Large intestine (tissue), 3 donors: ENCODE data around the gene ITGB5. TPM values are rescaled to one million over a fixed set of nuclear protein-coding genes. Genes with fewer than 3 reads are reported as not detected.

Source experiments
- DNase-seq, 2 donors: peaks; one replicate each; pipeline versions ENCODE4 v3.0.0 to v3.0.0-alpha.2; 2013
- H3K27ac ChIP-seq: one replicate; pipeline ENCODE4 v1.5.1; 2013; ENCODE audit warnings: low read length
- H3K27me3 ChIP-seq: 2 replicates; pipeline ENCODE4 v1.6.1; 2013; ENCODE audit warnings: low read length; ENCODE audit not compliant: control insufficient read depth, insufficient read depth
- H3K36me3 ChIP-seq: 2 replicates; pipeline ENCODE4 v1.6.1; 2013; ENCODE audit warnings: low read length; ENCODE audit not compliant: control insufficient read depth, insufficient read depth
- H3K4me1 ChIP-seq: one replicate; pipeline ENCODE4 v1.6.1; 2013; ENCODE audit warnings: low read length; ENCODE audit not compliant: control insufficient read depth, insufficient read depth
- H3K4me3 ChIP-seq: one replicate; pipeline ENCODE4 v1.5.1; 2013; ENCODE audit warnings: low read length
- H3K9me3 ChIP-seq: one replicate; pipeline ENCODE4 v1.6.1; 2013; ENCODE audit warnings: mild to moderate bottlenecking, low read depth, low read length, moderate library complexity; ENCODE audit not compliant: control insufficient read depth
- WGBS: methylation state at CpG from one replicate; pipeline ENCODE4 v1.1.5; 2013; ENCODE audit warnings: low lambda C conversion rate; ENCODE audit not compliant: insufficient coverage; 5-methylcytosine and 5-hydroxymethylcytosine counted together
- polyA plus RNA-seq: library from polyadenylated mRNA; unstranded; fragments of 120-200 nt; gene quantifications from one replicate; pipeline ENCODE4 v1.2.1, GENCODE V29; 2013

ITGB5 gene
- polyA plus RNA-seq, 1 donor, result 60.9 TPM

- H3K9me3 ChIP-seq, result no peaks in the 10 kb centered on the region
- H3K36me3 ChIP-seq, result peaks cover 71% of the 10 kb centered on the region
- WGBS, result 63% methylated on average over 1 of the region's 2 CpGs
- no peaks in the 10 kb centered on the region for H3K27me3 ChIP-seq
- H3K27ac ChIP-seq, result peak overlapping the region; percentile 85
- H3K4me3 ChIP-seq, result no peak overlapping the region
- DNase-seq, result no peak
- H3K4me1 ChIP-seq, result peaks cover 15% of the 10 kb centered on the region
Measured at GRCh38 chr3:124924741-124925140, 37.6 kb upstream of the ITGB5 start.

- no peak overlapping the region for H3K4me3 ChIP-seq
- peaks cover 71% of the 10 kb centered on the region for H3K36me3 ChIP-seq
- DNase-seq, result no peak
- H3K4me1 ChIP-seq, result peaks cover 15% of the 10 kb centered on the region
- H3K27ac ChIP-seq, result peak overlapping the region; percentile 4
- no peaks in the 10 kb centered on the region for H3K27me3 ChIP-seq
- H3K9me3 ChIP-seq, result no peaks in the 10 kb centered on the region
Measured at GRCh38 chr3:124923833-124924232, 36.7 kb upstream of the ITGB5 start.

- no peaks in the 10 kb centered on the region for H3K4me1 ChIP-seq
- H3K27me3 ChIP-seq, result no peaks in the 10 kb centered on the region
- H3K4me3 ChIP-seq, result no peak overlapping the region
- no peak overlapping the region for H3K27ac ChIP-seq
- H3K36me3 ChIP-seq, result peaks cover 76% of the 10 kb centered on the region
- no peak for DNase-seq
- 100% methylated on average over 1 of the region's 5 CpGs for WGBS
- no peaks in the 10 kb centered on the region for H3K9me3 ChIP-seq
Measured at GRCh38 chr3:124920718-124921117, 33.6 kb upstream of the ITGB5 start.

GRCh38 chr3:124919756-124920155, 32.6 kb upstream of the ITGB5 start:
- no CpG with 5 or more reads among the region's 2 CpGs for WGBS
- Histone ChIP-seq H3K27ac (no peak overlapping the region), H3K9me3 (no peaks in the 10 kb centered on the region), H3K36me3 (peaks cover 76% of the 10 kb centered on the region), H3K27me3 (no peaks in the 10 kb centered on the region), H3K4me1 (no peaks in the 10 kb centered on the region), H3K4me3 (no peak overlapping the region)
- no peak for DNase-seq

- no peaks in the 10 kb centered on the region for H3K4me1 ChIP-seq
- no peaks in the 10 kb centered on the region for H3K27me3 ChIP-seq
- no peaks in the 10 kb centered on the region for H3K9me3 ChIP-seq
- no peak overlapping the region for H3K4me3 ChIP-seq
- H3K27ac ChIP-seq, result no peak overlapping the region
- H3K36me3 ChIP-seq, result peaks cover 80% of the 10 kb centered on the region
- no CpG with 5 or more reads among the region's 2 CpGs for WGBS
- DNase-seq, result no peak
Measured at GRCh38 chr3:124918524-124918923, 31.4 kb upstream of the ITGB5 start.

DNA sequence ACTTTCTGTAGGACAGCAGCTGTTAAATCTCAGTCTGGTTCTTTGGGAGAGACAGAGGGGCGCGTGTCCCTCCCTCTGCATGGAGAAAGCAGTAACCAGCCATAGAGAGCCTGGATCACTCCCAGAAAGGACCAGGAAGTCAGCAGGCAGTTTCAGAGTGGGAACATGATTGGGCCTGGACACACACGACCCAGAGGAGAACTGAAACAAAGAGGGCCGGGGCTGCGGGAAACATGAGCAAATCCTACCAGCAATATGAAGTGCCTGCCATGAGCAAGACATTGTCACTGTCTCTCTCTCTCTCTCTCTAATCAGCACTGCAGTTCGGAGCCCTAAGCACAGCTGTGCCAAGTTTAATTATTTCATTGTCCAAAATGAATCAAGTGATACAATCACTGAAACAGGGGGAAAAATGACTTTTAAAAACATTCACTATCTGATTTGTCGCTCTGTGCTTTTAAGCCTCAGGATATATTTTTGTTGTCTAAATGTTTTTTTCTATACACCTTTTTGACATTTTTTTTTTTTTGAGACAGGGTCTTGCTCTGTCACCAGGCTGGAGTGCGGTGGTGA, 29.8 kb upstream of the ITGB5 start:
- H3K27ac ChIP-seq, result no peak overlapping the region
- H3K9me3 ChIP-seq, result no peaks in the 10 kb centered on the region
- WGBS, result 100% methylated on average over 1 of the region's 8 CpGs
- H3K4me3 ChIP-seq, result no peak overlapping the region
- H3K27me3 ChIP-seq, result no peaks in the 10 kb centered on the region
- H3K4me1 ChIP-seq, result no peaks in the 10 kb centered on the region
- H3K36me3 ChIP-seq, result peaks cover 81% of the 10 kb centered on the region
- DNase-seq, result no peak

GRCh38 chr3:124915254-124915653, 28.1 kb upstream of the ITGB5 start:
- H3K4me1 ChIP-seq, result no peaks in the 10 kb centered on the region
- H3K27me3 ChIP-seq, result no peaks in the 10 kb centered on the region
- no peaks in the 10 kb centered on the region for H3K9me3 ChIP-seq
- no peak overlapping the region for H3K27ac ChIP-seq
- no CpG with 5 or more reads among the region's 3 CpGs for whole genome bisulfite sequencing
- H3K4me3 ChIP-seq, result no peak overlapping the region
- DNase-seq, result no peak
- peaks cover 82% of the 10 kb centered on the region for H3K36me3 ChIP-seq

DNA sequence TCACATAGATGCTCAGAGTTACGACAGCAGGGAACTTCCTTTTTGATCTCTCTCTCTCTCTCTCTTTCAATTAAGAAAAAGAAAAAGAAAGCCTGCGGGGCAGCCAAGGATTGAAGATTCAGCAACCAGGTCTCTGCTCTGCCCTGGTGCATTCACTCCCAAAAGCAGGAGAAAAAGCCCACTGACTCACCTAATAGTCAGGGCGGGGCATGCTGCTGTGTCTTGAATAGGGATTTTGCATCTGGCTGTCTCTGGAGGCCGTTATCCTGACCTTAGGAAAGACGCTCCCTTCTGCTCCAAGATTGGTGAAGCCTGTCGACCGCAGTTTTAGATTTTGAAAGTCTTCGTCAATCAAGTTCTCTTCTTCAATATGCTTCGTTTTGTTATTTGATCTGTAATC, 20.8 kb upstream of the ITGB5 start:
- no peak overlapping the region for H3K4me3 ChIP-seq
- H3K9me3 ChIP-seq, result no peaks in the 10 kb centered on the region
- H3K4me1 ChIP-seq, result no peaks in the 10 kb centered on the region
- peaks cover 63% of the 10 kb centered on the region for H3K36me3 ChIP-seq
- DNase-seq, result no peak
- H3K27me3 ChIP-seq, result no peaks in the 10 kb centered on the region
- WGBS, result 100% methylated on average over 2 of the region's 9 CpGs
- H3K27ac ChIP-seq, result no peak overlapping the region

DNA sequence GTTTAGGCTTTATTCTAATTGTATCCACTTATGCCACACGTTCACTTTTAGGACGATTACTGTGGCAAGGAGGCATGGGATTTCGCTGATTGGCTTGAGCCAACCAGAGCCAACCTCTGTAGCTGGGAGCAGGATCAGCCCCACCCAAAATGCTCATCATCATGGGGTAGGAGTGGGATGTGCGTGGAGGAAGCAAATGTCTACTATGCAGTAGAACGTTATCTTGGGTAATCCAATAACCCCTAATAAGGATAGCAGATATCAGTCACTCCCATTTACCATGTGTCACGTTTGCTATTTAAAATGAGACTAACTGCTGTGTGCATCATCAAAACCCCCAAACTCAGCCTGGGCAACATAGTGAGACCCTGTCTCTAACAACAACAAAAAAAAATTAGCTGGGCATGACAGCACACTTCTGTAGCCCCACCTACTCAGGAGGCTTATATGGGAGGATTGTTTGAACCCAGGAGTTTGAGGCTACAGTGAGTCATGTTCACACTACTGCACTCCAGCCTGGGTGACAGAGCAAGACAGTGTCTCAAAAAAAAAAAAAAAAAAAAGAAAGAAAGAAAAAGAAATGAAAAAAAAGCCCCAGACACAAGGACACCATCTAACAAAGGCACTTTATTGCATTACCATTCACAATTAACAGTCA, 17.8 kb upstream of the ITGB5 start:
- DNase-seq, result no peak
- Histone ChIP-seq H3K4me3 (no peak overlapping the region), H3K9me3 (no peaks in the 10 kb centered on the region), H3K4me1 (no peaks in the 10 kb centered on the region), H3K27ac (peak overlapping the region; percentile 6), H3K27me3 (no peaks in the 10 kb centered on the region), H3K36me3 (peaks cover 38% of the 10 kb centered on the region)
- no CpG with 5 or more reads among the region's 6 CpGs for WGBS

DNA sequence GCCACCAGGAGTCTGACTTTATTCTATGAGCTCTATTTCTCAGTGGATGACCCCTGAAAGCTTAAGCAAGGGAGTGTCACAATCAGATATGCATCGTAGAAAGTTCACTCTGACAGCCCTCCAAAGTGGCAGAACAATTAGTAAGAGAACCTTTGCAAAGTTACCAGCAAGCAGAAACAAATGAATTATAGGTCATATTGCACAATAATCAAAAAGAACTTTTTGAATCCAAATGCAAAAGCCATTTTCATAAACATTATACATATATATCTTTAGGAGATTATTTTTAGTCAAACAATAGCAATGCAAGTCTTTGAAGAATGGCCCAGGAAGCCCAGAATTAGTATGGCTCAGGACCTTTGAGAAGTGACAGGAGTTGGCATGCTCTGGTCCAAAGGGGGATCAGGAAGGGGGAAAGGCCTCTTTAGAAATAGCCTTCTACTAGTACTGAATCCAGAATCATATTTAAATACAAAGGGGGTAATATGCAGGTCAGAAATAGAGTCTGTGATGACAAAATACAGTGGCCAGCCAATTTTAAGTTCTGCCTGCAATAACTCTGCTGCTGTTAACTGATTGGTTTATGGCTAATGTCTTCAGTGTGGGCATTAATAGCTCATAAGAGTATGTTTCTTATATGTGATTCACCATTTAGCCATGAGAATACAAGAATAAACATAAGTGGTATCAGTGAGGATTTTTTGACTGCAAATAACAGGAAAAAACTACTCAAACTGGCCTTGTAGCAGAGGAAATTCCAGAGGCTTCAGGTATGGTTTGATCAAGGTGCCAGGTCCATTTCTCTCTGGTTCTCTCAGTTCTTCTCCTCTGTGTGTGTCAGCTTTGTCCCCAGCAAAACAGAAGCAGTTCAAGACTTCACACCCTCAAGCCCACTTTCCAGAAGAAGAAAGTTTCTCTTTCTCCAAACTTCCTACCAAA, 17.0 kb upstream of the ITGB5 start:
- no peak for DNase-seq
- 20% methylated on average over 1 of the region's 1 CpG for WGBS

More for the DNA sequence above, 17.0 kb upstream of the ITGB5 start:
- Histone ChIP-seq H3K4me3 (no peak overlapping the region), H3K4me1 (no peaks in the 10 kb centered on the region), H3K27me3 (no peaks in the 10 kb centered on the region), H3K36me3 (peaks cover 32% of the 10 kb centered on the region), H3K27ac (peak overlapping the region; percentile 6), H3K9me3 (no peaks in the 10 kb centered on the region)
